HG02763 (cell line): ENCODE data around the gene ASB18.

ENCODE experiments used
- ATAC-seq: cut with Tn5 transposase; IDR thresholded peaks from one replicate; pipeline ENCODE4 v1.9.1; 2021; ENCODE audit warnings: mild to moderate bottlenecking, moderate library complexity; ENCODE audit not compliant: unreplicated experiment

The ASB18 gene

DNA sequence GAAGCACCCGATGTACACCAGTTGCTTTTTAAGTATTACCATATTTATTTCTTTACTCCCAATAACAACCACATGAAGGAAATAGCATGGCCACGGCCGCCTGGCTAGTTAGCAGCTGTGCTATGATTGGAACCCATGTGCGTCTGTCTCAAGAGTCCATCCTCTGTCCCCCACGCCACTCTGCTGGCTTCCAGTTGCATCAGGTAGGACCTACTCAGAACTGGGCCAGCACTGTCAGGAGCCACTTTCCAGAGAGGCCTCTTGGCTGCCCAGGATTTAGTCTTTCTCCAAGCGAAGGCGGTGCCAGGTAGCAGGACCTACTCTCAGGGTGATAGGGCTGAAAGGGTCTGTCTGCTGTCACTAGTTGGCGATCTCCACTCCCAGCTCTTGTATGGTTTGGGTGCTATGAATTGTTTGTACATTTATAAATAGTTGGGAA is 22.1 kb downstream of the ASB18 start:
- no peak for ATAC-seq

DNA sequence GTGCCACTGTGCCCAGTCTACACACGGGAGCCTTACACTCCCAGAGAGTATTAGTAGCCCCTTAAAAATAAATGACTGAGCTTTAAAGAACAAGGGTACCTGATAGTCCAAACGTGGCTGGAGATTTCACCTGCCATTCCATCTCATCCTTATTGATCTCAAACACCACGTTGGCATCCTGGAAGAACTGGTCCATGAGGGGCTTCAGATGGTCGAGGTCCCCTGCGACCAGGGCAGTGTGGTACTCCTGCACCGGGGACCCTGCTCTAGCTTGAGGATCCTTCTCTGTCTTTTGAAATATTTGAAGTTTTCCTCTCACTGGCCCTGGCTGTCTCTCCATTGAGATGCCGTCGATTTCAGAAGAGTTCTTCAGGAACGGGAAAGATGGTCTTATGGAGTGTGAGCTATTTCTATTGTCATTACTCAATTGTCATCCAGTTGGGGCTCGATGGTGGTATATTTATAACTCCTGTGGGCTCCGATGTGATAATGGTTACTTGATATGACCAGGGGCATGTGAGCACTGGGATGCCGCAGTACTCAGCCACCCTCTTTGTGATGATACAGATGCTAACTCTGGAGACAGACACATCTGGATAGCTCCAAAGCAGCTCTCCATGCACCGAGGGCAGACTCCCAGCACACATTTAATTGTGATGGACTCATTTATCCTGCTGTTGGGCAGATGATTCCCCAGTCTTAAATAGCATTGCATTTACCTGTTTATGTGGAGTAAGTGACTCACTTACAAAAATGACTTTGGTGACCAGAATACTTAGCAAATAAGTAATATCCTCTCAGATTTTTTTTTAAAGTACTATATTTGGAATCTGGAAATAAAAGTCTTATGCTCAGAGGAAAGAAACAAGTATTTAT is 22.8 kb downstream of the ASB18 start:
- ATAC-seq: no peak

DNA sequence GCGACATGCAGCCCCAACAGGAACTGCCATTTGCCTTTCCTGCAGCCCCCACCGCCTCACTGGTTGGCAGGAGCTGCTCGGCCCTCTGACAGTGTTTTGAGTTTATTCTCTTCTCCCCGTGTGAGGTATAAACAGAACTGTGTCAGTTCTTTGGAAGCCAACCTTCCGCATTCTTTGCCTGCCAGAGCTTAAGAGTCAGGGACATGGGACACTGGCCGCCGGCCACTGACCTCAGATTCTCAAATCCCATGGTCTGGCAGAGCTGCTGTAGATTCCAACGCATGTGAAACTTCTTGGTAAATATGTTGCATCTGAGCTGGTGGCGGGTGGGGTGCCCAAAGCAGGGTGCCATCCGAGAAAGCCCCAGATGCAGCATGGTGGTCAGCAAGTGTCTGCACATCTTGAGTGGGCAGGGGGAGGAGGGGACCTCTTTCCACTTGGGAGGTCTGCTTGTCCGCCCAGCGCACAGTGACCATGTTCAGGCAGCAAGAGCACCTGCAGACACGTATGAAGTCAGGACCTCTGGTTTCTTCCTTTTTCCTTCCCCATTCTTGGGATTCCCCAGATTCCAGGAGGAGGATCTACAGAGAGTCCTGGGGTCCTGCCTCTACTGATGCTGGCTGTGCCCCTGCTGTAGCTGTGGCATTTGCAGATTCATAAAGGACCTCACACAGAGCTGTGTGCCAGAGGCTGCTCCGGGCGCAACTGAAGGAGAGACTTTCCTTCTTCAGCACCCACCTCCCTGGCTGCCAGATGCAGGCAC is 23.8 kb downstream of the ASB18 start:
- no peak for ATAC-seq

DNA sequence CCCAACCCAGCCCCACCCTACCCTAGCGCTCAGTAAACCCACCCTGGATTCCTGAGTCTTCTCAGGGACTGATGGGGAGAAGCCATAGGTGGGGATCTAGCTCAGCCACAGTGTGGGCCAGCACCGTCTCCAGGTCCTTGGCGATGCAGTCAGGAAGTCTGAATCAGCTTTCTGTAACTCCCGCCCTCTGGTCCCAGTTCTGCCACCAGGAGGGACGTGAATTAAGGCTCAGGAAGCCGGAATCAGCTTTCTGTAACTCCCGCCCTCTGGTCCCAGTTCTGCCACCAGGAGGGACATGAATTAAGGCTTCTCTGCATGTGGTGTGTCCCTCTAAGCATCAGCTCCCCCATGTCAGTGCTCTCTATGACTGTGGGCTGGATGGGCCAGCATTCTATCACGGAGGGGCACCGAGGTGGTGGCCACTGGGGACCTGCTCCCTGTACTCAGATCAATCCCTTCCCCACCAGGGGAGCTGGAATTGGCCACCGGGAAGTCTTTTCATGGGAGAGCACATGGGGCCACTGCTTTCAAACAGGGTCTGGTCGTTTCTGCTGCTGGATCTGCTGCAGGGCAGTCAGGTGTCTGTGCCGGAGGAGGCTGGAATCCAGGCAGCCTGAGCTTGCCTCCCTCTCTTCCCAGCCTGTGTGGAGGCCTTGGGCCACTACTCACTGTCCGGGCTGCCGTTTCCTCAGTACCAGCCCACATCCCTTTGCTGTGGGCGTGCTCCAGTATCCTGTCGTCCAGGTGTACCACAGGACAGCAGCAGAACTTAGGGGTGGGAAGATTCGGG is 24.7 kb downstream of the ASB18 start:
- ATAC-seq: no peak

DNA sequence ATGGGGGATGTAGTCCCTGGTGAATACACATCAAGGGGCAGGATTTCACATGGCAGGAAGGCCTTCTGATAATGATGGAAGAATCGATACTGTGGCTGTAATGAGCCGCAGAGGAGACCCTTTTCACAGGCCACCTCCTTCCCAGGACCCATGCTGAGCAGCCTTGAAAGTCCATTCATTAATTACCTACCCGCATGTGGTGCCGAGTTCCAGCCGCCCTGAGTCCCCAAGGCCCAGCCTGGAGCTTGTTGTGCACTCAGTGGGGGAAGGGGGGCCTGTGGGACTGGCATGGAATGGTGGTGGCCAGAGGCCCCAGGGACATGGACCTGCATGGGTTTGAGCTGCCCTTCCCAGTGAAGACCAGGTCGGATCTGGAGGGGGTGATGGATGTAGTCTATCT is 25.5 kb downstream of the ASB18 start:
- ATAC-seq: no peak

DNA sequence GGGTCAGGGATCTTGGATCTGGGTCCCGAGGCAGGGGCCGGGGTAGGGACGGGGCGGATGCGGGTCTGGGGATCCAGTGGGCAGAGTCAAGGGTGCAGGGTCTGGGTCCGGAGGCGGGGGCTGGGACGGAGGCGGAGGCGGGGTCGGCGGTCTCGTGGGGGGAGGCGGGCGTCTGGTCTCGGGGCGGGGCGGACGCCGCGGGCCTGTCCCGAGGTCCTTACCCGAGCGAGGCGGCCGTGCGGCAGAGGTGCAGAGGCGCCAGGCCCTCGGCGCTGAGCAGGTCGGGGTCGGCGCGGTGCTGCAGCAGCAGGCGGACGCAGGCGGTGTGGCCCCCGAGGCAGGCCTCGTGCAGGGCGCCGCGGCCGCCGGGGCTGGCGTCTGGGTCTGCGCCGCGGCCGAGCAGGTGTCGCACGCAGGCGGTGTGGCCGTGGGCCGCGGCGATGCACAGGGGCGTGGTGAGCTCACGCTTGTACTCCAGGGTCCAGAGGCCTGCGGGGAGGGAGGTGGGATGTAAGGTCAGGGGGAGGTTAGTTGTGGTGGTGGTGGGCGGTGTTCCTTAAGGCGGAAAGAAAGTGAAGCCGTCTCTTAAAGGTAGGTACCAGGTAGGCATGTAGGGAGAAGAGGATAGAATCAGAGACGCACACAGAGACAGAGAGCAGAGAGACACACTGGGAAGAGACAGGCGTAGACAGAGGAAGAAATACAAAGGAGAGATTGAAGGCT is 26.6 kb downstream of the ASB18 start:
- ATAC-seq: no peak

DNA sequence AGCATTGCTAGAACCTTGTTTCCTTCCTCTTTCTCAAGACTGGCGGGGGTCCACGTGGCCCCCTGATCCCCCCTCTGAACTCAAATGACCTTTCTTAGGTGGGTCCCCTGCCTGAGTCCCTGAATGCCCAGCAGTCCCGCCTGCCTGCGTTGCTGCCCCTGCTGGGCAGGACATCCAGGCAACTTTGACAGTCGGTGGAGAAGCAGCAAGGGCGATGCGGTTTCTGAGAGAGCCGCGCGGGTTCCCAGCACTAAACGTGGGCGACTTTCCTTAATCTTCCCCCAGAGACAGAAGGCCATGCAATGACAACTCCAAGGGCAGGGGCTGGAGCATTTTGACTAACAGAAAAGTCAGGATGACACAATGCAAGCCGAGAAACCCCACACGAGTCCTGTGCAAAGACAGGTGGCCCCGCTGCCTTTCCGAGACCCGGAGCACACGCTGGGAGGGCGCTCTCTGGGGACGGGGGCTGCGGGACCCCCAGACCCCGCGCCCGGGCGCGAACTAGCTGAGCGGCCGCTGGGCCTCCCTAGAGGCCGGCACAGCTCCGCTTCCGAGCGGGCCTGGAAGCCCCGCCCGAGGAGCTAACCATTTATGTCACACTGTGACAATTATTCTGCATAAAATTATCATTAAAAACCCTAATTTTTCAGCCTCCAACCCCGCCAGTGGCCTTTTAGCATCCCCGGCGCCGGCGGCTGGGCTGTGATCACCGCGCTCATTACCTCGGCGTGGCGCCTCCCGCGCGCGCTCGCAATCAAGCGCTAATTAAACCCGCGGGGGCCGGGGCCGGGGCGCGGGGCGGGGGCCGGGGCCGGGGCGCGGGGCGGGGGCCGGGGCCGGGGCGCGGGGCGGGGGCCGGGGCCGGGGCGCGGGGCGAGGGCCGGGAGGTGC is 27.4 kb downstream of the ASB18 start:
- ATAC-seq: no peak

DNA sequence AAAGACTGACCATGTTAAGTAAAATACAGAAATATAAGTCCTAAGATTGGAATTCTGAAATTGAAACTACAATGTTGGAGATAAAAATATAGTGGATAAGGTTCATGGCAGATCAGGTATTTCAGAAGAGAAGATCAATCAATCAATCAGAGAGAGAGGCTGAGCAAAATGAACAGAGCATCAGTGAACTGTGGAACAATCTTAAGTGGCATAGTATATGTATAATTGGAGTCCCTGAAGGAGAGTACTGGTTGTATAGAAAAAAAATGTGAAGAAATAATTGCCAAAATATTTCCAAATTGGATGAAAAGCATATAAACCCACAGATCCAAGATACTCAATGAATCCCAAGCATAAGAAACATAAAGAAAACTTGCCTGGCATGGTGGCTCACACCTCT is 35.0 kb downstream of the ASB18 start:
- ATAC-seq: no peak

DNA sequence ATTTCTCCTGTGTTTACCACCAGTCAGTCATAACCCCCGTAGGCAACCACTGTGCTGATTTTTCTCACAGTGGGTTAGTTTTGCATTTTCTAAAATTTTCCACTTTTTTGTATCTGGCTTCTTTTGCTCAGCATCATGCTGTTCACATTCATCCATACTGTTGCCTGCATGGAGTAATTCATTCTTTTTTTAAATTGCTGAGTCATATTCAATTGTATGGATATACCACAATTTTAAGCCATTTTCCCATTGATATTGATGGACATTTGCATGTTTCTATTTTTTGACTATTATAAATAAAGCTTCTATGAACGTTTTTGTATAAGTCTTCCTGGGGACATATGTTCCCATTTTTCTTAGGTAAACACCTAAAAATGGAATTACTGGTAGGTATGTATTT is 40.5 kb downstream of the ASB18 start:
- no peak for ATAC-seq

DNA sequence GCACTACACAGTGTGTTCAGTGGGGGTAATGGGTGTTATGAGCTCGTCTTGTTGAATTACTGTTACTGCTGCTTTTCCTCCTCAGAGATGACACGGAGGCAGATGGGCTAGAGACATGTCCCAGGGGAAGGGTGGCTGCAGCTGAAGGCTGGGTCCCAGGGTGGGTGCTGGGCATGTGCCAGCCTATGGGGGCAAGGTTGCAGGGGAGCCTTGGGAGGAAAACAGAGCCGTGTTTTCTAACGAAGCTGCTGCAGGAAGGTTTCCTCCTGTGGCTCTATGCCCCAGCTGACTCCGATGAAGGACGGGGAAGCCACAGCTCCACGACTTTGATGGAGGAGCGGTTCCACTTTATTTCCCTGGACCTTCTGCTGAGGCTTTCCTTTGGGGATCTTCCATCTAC is 42.4 kb downstream of the ASB18 start:
- ATAC-seq: no peak

DNA sequence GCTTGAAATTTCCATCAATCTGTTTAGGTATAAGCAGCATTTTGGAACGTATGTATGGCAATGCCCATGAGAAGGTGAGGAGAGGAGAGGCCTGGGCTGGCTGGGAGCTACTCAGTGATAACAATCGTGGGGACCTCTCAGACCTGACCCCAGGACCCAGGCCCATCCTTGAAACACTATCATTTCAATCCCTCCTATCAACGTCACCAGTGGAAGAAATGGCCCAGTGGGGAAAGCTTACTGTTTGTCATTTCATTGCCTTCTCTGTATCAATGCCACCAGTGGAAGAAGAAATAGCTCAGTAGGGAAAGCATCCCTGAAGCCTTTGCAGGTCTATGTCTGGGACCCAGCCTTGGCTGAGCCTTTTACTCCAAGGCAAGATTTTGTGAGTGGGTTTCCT is 44.8 kb downstream of the ASB18 start:
- ATAC-seq: no peak

DNA sequence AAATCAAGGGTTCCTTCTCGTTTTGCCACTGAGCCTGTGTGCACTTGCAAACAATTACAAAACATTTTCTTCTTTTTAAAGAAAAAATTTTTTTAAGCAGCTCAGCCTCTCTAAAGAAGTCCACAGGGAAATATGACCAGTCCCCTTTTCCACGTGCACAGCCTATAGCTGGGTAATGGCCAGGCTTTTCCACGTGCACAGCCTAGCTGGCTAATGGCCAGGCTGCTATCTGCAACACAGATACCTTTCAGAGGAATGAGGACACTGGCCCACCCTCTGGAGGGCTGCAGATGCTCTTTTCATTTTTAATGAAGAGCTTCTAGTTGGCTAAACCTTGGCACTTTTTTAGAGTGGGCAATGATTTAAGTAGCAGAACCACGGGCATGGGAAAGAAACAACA is 46.3 kb downstream of the ASB18 start:
- no peak for ATAC-seq

DNA sequence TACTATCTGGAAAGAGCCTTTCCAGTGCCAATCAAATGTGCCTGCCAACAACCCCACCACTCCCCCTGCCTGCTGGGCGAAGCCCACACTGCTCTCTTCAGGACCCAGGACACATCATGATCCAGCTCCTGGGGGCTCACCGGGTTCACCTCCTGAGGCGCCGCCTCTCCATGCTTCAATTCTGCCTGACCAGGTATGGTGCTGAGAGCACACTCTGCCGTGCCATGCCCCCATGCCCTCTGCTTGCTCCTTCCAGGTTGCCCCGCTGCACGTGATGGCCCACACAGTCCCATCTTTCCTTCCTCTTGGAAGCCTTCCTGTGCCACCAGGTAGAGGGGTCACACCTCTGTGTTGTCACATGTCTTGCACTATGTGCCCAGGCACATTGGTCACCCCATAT is 47.5 kb downstream of the ASB18 start:
- ATAC-seq: no peak

DNA sequence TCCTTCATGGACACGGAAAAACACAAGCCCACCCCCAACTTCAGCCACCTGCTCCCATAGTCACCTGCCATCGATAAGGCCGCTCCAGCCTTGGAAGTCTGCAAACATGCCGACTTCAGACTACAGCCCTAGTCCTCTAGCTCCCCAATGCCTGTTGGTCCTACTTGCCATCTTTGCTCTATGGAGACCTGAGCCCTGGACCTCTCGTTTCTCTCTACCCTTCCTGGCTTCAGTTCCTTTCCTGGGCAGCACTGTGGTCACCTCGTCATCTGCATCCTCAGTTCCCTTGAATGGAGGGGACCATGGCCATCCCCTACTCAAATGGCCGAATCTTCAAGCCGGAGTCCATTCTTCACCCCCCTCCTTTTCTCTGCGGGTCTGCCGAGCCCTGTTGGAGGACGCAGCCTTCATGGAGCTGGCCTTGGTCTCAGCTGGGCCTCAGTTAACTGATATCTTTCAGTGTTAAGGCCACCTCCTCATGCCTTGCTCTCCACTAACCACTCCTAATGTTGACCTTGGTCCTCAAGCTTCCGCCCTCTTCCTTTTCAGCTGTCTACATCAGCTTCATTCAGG is 48.4 kb downstream of the ASB18 start:
- ATAC-seq: no peak

DNA sequence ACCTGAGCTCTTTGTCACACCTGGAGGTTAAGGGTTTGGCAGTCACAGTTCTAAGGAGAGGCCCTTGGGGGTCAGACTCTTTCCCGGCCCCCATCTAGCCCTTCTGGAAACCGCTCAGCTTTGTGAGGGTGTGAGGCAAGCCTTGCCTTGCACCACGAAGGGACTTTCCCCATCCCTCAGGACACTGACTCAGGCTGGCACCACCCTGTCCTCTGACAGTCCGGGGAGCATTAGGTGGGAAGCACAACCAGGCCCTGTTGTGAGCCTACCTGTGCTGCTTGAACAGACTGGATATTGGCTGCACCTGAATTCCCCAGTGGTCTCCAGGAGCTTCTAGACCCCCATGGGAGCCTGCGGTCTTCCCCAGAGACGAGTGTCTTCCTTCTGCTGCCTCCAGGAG is 49.0 kb downstream of the ASB18 start:
- no peak for ATAC-seq

DNA sequence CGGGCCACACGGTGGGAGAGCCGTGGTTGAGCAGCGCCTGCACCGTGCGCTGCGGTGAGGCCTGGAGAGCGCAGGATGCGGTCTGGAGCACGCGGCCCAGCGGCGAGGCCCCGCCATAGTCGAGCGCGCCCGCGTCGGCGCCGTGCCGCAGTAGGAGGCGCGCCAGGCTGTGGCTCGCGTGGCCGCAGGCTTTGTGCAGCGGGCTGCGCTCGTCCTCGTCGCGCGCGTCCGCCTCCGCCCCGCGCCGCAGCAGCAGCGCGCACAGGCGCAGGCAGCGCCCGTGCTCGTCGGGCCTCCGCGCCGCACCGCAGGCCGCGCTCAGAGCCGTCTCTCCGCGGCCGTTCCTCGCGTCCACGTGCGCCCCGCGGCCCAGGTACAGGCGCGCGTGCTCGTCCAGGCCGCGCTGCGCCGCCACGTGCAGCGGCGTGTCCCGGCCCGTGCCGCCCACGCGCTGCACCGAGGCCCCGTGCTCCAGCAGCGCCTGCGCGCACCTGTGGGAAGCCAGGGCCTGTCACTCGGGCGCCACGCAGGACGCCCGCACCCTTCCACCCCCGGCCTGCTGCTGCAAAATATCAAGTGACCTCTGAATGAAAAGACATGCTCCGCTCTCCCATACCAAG is 49.7 kb downstream of the ASB18 start:
- ATAC-seq: no peak

DNA sequence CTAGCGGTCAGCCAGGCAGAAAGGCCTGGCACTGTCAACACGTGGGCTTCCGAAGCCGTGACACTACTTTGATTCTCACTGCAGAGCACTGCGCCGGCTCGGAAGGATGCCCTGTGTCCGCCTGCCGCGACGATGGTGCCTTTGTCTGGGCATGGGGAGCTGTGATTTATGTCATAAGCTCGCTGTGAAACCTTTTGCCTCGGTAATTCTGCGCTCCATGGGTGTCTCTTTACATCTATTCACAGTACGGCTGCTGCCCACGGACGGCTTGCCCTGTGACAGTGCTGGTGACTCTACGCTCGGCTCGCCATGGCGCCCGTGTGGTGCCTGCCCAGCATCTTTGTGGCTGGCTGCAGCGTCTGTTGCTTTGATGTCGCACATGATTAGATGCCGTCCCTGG is 52.9 kb downstream of the ASB18 start:
- ATAC-seq: no peak

DNA sequence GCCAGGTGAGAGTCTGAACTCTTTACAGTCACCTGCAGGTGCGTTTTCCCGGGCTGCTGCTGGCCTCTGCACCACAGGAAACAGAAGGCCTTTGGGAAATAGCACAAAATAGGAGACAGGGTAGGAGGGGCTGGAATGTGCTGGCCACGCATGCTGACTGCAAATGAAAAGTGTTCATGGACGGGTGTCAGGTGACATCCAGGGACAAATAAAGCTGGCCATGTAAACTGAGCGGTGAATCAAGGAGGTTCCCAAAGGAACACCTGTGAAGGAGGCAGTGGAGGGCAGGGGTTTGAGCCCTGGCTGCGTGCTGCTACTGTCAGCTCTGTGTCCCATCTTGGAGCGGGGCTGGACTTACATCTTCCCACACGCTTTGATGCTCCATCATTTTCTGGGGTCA is 53.7 kb downstream of the ASB18 start:
- ATAC-seq: no peak

DNA sequence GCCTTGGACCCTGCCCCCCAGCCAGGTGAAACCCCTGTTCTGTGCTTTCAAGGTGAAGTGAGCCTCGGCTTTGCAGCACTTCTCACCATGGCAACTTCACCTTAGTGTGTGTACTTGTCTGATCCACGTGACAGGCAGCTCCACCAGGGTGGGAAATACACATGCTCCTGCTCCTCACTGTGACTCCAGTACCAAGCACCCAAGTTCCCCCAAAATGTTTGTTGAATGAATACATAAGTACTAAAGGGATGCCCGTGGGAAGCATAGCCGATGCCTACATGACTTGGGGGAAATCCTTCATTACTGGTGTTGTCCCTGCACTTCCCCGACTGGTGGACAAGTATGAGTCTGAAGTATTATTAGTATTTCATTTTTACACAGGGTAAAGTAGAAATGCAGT is 54.2 kb downstream of the ASB18 start:
- ATAC-seq: no peak
